LNCaP clone FGC (cell line): Measurements from ENCODE around the gene CAVIN2.

Experiments used
- DNase-seq: peaks from one replicate; pipeline ENCODE4 v3.0.0-alpha.2; 2011; ENCODE audit warnings: low read depth
- H3K4me3 ChIP-seq: 2 replicates; pipeline ENCODE4 v1.5.1; 2011; ENCODE audit warnings: mild to moderate bottlenecking, low read depth, low read length, control low read depth
- CTCF ChIP-seq: IDR thresholded peaks from 2 replicates; pipeline ENCODE4 v1.5.1; 2012; ENCODE audit warnings: mild to moderate bottlenecking; ENCODE audit not compliant: control insufficient read depth, insufficient read depth; ENCODE audit errors: extremely low read depth

The CAVIN2 gene

DNA sequence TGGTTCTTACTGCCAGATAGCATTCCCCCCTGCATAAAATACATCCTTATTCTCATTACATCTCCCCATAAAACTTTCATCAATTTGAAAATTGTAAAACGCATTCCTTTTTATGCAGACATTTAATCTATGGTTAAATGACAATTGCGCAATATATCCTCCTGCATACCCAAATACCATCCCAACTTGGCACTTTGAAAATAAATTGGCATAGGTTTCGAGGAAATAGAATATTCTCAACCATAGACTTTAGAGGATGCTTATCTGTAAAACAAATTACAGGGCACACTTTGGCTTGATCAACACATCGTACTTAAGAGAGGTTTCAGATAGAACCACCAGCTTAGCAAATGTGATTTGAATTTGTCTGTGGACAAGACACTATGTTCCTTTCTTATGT lies 31.0 kb upstream of the CAVIN2 start:
- DNase-seq, result peak; percentile 84
- no peak overlapping the region for H3K4me3 ChIP-seq
- no peak for TF ChIP-seq CTCF

DNA sequence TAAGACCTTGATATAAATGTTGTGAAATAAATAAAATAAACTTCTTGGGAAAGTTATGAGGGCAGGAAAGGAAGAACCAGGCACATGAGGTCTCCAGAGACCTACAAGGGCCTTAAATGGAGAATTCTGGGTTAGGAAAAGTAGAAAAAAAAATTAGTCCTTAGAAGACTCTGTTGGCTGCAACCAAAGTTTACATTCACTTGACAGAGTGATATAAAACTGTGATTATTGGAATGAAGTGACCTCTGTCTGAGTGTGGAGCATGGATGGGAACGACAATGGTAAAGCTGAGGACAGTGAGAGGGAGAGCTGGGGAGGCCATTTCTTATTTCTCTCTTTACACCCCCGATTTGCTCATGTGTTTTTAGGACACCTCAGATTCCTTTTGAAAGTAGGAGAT lies 29.0 kb upstream of the CAVIN2 start:
- H3K4me3 ChIP-seq, result no peak overlapping the region
- DNase-seq, result no peak
- no peak for TF ChIP-seq CTCF

GRCh38 chr2:191870744-191871143 lies 23.9 kb upstream of the CAVIN2 start:
- 0 out of 2 replicates have a peak, but pooled peaks have one; percentile 2 for TF ChIP-seq CTCF
- no peak overlapping the region for H3K4me3 ChIP-seq
- DNase-seq, result no peak

GRCh38 chr2:191869781-191870180 lies 22.9 kb upstream of the CAVIN2 start:
- no peak for TF ChIP-seq CTCF
- H3K4me3 ChIP-seq, result no peak overlapping the region
- no peak for DNase-seq

DNA sequence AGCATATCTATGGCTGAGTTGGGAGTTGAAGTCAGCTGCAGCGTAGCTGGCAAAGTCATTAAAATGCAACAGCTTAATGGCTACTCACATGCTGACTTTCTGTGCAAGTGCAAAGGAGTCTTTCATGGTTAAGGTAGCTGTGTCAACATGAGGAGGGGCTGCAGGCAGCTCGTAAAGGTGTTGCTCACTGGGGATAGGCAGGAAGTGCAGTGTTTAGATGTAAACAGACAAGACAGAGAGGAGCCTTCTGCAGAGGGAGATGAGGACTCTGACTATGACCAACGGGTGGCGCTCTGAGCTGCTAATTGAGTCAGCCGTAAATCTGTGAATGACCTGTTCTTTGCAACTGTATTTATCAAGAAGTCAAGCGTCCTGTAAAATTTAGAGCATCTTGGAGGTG lies 22.3 kb upstream of the CAVIN2 start:
- no peak overlapping the region for H3K4me3 ChIP-seq
- peak; percentile 51 for DNase-seq
- peak; percentile 55 for TF ChIP-seq CTCF

DNA sequence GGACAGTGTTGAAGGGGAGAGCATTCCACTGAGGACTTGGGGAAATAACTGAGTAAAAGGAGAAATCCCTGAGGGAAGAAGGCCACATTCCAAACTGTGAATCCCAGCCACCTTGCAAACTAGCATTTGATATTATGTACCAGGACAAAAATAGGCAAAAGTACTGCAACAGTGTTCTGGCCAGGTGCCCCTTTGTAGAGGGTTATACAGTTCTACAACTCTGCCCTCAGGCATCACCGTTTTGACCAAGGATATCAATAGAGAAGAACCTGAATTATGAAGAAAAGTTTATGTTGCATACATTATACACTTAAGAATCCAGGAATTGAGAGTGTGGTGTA lies 20.6 kb upstream of the CAVIN2 start:
- no peak for DNase-seq
- no peak for TF ChIP-seq CTCF
- no peak overlapping the region for H3K4me3 ChIP-seq

GRCh38 chr2:191866675-191867506 lies 20.0 kb upstream of the CAVIN2 start:
- DNase-seq, result no peak
- H3K4me3 ChIP-seq, result no peak overlapping the region
- TF ChIP-seq CTCF, result no peak
